BJ (cell line): ENCODE measurements around the gene CD81. TPM values are rescaled to one million over a fixed set of nuclear protein-coding genes. Genes with fewer than 3 reads are reported as not detected.
"Not testable (repeated sequence)": the region's sequence is repeated elsewhere in the genome, so short reads cannot be mapped to it uniquely, and the experiment has no call there.

Experiments used
- CTCF ChIA-PET: fragments of 350-600 bp; formaldehyde crosslinking; extraction: SDS; loops from one replicate; lab custom pipeline; 2021; ENCODE audit warnings: antibody characterized with exemption, inconsistent platforms; lab: Yijun Ruan, JAX
- POLR2A ChIA-PET: fragments of 300-600 bp; sonication (Branson Sonifier 250); formaldehyde crosslinking; extraction: SDS; loops from one replicate; lab custom pipeline; 2021; ENCODE audit warnings: antibody characterized with exemption; lab: Charles Lee
- DNase-seq: peaks from one replicate; pipeline ENCODE4 v3.0.0-alpha.2; 2011; ENCODE audit warnings: low read depth
- H3K27me3 ChIP-seq: 2 replicates; pipeline ENCODE4 v1.6.0; 2011; ENCODE audit warnings: low read length; ENCODE audit not compliant: control insufficient read depth, insufficient read depth
- H3K36me3 ChIP-seq: 2 replicates; pipeline ENCODE4 v1.5.1; 2011; ENCODE audit warnings: low read length; ENCODE audit not compliant: control insufficient read depth, insufficient read depth
- H3K4me3 ChIP-seq: 2 replicates; pipeline ENCODE4 v1.5.1; 2011; ENCODE audit warnings: low read depth, mild to moderate bottlenecking, control low read depth, low read length
- CTCF ChIP-seq: IDR thresholded peaks from 2 replicates; pipeline ENCODE4 v1.5.1; 2011; ENCODE audit warnings: low read depth, mild to moderate bottlenecking, control low read depth, inconsistent platforms, low read length, moderate library complexity; ENCODE audit not compliant: insufficient read depth
- polyA plus RNA-seq: library from polyadenylated mRNA; depleted of rRNA; stranded (reverse); fragments of >200 nt; gene quantifications from 2 replicates; pipeline ENCODE4 v1.2.3, GENCODE V29; 2011

Gene CD81
- polyA plus RNA-seq, 1 experiment, result 875 TPM

GRCh38 chr11:2331404-2331803 is 45.7 kb upstream of the CD81 start:
- no peak for TF ChIP-seq CTCF
- ChIA-PET POLR2A (no interaction called here), CTCF (no interaction called here)
- Histone ChIP-seq H3K27me3 (peaks cover 1% of the 10 kb centered on the region; the same call in 1 of the 2 replicates), H3K4me3 (no peak overlapping the region), H3K36me3 (no peaks in the 10 kb centered on the region)
- no peak for DNase-seq

- POLR2A ChIA-PET, CTCF ChIA-PET, H3K27me3 ChIP-seq, DNase-seq, H3K36me3 ChIP-seq, H3K4me3 ChIP-seq: not testable (repeated sequence)
Measured at GRCh38 chr11:2332569-2332968, 44.5 kb upstream of the CD81 start.

GRCh38 chr11:2333486-2334205 is 43.5 kb upstream of the CD81 start:
- H3K4me3 ChIP-seq, H3K36me3 ChIP-seq, DNase-seq, POLR2A ChIA-PET, H3K27me3 ChIP-seq, CTCF ChIA-PET: not testable (repeated sequence)

GRCh38 chr11:2335286-2335685 is 41.8 kb upstream of the CD81 start:
- H3K4me3 ChIP-seq, H3K27me3 ChIP-seq, POLR2A ChIA-PET, CTCF ChIA-PET, DNase-seq, H3K36me3 ChIP-seq: not testable (repeated sequence)

GRCh38 chr11:2338760-2339159 is 38.4 kb upstream of the CD81 start:
- H3K27me3 ChIP-seq, CTCF ChIA-PET: not testable (repeated sequence)

GRCh38 chr11:2342557-2342956 is 34.6 kb upstream of the CD81 start:
- no peak overlapping the region for H3K4me3 ChIP-seq
- no peak for DNase-seq
- ChIA-PET CTCF (interaction anchor here (0.9 to 1.2 kb wide), 2 partner anchors 9 to 78 kb away, joined by 3 read pairs; no protein-coding TSS in a partner anchor), POLR2A (no interaction called here)
- peaks cover 3% of the 10 kb centered on the region; the same call in 1 of the 2 replicates for H3K27me3 ChIP-seq
- TF ChIP-seq CTCF, result no peak
- H3K36me3 ChIP-seq, result no peaks in the 10 kb centered on the region

More at GRCh38 chr11:2338760-2339159, 38.4 kb upstream of the CD81 start:
- H3K4me3 ChIP-seq, H3K36me3 ChIP-seq, DNase-seq, POLR2A ChIA-PET: not testable (repeated sequence)

- no peak for DNase-seq
- ChIA-PET CTCF (interaction anchor here (1.2 kb wide), 1 partner anchor 77 kb away, joined by 3 read pairs; no protein-coding TSS in a partner anchor), POLR2A (no interaction called here)
- TF ChIP-seq CTCF, result no peak
- Histone ChIP-seq H3K36me3 (no peaks in the 10 kb centered on the region), H3K4me3 (no peak overlapping the region), H3K27me3 (peaks cover 3% of the 10 kb centered on the region; the same call in 1 of the 2 replicates)
Measured at GRCh38 chr11:2342981-2343380, 34.1 kb upstream of the CD81 start.
